Measurements from ENCODE around the gene NUS1.
"Not testable (repeated sequence)": the region's sequence is repeated elsewhere in the genome, so short reads cannot be mapped to it uniquely, and the experiment has no call there.

NUS1 gene

GRCh38 chr6:117681162-117681741 is 6.0 kb downstream of the NUS1 start:
- DNase-seq (ENCODE audit: insufficient read length, low spot score): no peak
- no peak for FAIRE-seq
- no peak for TF ChIP-seq POLR2A (IDR thresholded peaks at IDR 0.05; ENCODE audit: low read depth, low read length)

GRCh38 chr6:117684749-117685148 is 9.5 kb downstream of the NUS1 start:
- no peak for TF ChIP-seq POLR2A (IDR thresholded peaks at IDR 0.05; ENCODE audit: low read depth, low read length)
- DNase-seq (ENCODE audit: insufficient read length, low spot score) (no peak), FAIRE-seq (no peak)

GRCh38 chr6:117685359-117685758 is 10.1 kb downstream of the NUS1 start:
- TF ChIP-seq POLR2A (IDR thresholded peaks at IDR 0.05; ENCODE audit: low read depth, low read length): no peak
- DNase-seq (ENCODE audit: insufficient read length, low spot score) (no peak), FAIRE-seq (no peak)

DNA sequence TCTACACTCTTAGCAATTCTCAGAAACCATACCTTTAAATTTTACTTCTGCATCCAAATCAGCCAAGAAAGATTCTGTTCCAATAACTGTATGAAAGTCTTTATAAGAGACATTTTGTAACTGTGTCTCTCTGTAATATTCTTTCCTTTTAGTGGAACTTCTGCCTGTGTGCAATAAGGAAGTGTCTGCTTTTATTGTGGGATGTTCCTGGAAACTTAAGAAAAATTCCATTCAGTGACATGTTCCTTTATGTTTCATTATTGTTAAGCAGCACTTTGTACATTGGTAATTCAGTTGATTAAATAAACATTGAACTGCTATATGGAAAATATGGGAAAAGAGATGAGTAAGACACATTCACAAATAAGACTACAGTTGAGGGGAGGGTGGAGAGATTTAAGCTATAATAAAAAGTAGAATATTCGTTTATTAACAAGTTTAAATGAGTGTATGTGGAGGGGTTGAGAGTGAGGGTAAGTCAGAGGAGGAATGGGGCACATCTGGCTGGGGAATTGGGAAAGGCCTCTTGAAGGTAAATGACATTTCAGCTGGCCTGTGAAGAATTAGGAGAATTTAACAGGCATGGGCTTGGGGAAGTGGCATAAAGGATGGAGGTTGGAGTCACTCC is 11.9 kb downstream of the NUS1 start:
- no peak for TF ChIP-seq POLR2A (IDR thresholded peaks at IDR 0.05; ENCODE audit: low read depth, low read length)
- FAIRE-seq (no peak), DNase-seq (ENCODE audit: insufficient read length, low spot score) (no peak)

DNA sequence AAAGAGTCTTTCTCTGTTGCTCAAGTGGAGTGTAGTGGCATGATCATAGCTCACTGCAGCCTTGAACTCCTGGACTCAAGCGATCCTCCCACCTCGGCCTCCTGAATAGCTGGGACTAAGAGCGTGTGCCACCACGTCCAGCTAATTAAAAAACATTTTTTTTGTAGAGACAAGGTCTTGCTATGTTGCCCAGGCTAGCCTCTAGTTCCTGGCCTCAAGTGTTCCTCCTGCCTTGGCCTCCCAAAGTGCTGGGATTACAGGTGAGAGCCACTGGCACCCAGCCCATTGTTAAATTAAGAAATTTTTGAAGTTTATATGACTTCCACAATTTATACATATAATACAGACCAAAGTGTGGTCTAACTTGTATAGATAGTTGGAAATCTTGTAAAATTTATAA is 14.3 kb downstream of the NUS1 start:
- FAIRE-seq; DNase-seq (ENCODE audit: insufficient read length, low spot score): not testable (repeated sequence)

- DNase-seq (ENCODE audit: insufficient read length, low spot score) (no peak), FAIRE-seq (no peak)
- no peak for TF ChIP-seq POLR2A (IDR thresholded peaks at IDR 0.05; ENCODE audit: low read depth, low read length)
These were observed 31.2 kb downstream of the NUS1 start for GRCh38 chr6:117706504-117706903.

DNA sequence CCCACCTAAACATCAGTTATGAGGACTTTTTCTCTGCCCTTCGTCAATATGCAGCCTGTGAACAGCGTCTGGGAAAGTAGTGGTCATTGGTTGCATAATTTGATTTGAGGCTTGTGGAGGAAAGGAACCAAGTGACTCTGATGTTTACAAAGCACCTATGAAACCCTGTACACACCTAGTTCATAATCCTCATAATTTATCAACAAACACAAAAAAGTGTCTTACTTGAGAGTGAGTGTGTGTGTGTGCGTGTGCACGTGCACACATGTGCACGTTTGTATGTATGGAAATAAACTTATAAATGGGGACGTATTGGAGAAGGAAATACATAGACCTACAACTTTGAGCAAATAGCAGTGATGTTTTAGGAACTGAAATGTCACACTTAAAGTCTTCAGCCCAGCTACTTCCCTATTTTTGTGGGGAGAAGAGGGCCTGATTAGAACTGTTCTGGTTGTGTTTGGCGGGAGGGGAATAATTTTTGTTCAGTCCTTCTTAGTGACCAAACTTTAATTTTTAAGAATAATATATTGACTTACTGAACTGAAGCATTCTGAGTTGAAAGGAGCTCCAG is 31.8 kb downstream of the NUS1 start:
- DNase-seq (ENCODE audit: insufficient read length, low spot score): not testable (repeated sequence)
- peak; percentile 58 for FAIRE-seq

- no peak for FAIRE-seq
- DNase-seq (ENCODE audit: insufficient read length, low spot score): no peak
- TF ChIP-seq POLR2A (IDR thresholded peaks at IDR 0.05; ENCODE audit: low read depth, low read length): no peak
These were observed 36.1 kb downstream of the NUS1 start for GRCh38 chr6:117711369-117711768.

- no peak for TF ChIP-seq POLR2A (IDR thresholded peaks at IDR 0.05; ENCODE audit: low read depth, low read length)
- no peak for DNase-seq (ENCODE audit: insufficient read length, low spot score)
- no peak for FAIRE-seq
These were observed 43.6 kb downstream of the NUS1 start for GRCh38 chr6:117718895-117719294.

DNA sequence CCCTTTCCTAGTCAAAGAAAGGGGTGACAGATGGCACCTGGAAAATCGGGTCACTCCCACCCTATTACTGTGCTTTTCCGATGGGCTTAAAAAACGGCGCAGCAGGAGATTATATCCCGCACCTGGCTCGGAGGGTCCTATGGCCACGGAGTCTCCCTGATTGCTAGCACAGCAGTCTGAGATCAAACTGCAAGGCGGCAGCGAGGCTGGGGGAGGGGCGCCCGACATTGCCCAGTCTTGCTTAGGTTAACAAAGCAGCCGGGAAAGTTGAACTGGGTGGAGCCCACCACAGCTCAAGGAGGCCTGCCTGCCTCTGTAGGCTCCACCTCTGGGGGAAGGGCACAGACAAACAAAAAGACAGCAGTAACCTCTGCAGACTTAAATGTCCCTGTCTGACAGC is 46.3 kb downstream of the NUS1 start:
- FAIRE-seq; DNase-seq (ENCODE audit: insufficient read length, low spot score): not testable (repeated sequence)

DNA sequence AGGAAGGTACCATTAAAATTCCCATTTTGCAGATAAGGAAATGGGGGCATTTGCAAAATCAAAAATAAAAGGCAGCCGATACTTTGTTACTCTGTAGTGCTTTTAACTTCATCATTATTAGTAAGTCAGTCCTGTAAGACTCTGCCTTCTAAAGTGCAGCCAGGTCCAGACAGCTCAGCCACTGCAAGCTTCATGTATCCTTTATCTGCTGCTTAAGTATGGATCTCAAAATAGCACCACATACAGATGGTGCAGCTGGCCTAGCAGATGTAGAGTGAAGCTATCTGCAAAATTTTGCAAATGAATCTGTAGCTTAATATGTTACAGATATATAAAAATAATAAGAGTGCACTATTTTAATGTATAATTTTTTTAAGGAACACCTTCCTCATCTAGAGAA is 53.4 kb downstream of the NUS1 start:
- no peak for DNase-seq (ENCODE audit: insufficient read length, low spot score)
- no peak for TF ChIP-seq POLR2A (IDR thresholded peaks at IDR 0.05; ENCODE audit: low read depth, low read length)
- no peak for FAIRE-seq

DNA sequence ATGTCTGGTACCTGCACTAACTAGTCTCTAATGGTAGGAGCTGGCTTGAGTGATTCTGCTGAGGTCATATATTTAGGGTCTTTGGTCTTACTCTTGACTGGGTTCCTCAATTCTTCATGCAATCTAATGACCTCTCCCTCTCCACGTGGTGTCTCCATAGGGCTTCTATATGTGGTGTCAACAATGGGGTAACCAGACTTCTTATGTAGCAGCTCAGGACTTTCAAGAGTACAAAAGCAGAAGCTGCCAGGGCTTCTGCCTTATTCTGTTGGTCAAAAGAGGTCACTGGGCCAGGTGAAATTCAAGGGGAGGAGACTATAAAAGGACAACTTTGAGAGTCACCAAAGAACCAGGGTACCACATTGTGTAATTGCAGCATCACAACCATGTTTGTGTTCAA is 54.3 kb downstream of the NUS1 start:
- TF ChIP-seq POLR2A (IDR thresholded peaks at IDR 0.05; ENCODE audit: low read depth, low read length): no peak
- no peak for FAIRE-seq
- DNase-seq (ENCODE audit: insufficient read length, low spot score): no peak

- no peak for FAIRE-seq
- no peak for DNase-seq (ENCODE audit: insufficient read length, low spot score)
- TF ChIP-seq POLR2A (IDR thresholded peaks at IDR 0.05; ENCODE audit: low read depth, low read length): no peak
These were observed 58.1 kb downstream of the NUS1 start for GRCh38 chr6:117733341-117733740.

- no peak for FAIRE-seq
- no peak for DNase-seq (ENCODE audit: insufficient read length, low spot score)
- no peak for TF ChIP-seq POLR2A (IDR thresholded peaks at IDR 0.05; ENCODE audit: low read depth, low read length)
These were observed 64.6 kb downstream of the NUS1 start for GRCh38 chr6:117739869-117740268.

DNA sequence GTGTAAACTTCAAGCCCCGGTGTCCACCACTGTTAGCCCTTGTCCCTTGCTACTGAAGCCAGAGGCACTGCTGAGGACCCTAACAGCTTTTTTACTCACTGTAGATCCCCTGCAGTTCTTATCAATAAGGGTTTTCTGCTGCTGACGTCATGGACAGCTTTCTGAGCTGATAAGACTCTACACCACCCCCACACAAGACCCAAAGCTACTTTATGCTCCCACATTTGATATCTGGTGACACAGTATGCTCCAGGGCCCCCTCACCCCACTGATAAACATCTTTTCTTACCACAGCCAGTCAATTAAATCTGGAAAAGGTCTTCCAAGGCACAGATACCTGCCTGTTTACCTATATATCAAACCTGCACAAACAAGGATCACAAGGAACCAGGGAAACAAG is 65.3 kb downstream of the NUS1 start:
- DNase-seq (ENCODE audit: insufficient read length, low spot score) (no peak), FAIRE-seq (no peak)
- TF ChIP-seq POLR2A (IDR thresholded peaks at IDR 0.05; ENCODE audit: low read depth, low read length): no peak

DNA sequence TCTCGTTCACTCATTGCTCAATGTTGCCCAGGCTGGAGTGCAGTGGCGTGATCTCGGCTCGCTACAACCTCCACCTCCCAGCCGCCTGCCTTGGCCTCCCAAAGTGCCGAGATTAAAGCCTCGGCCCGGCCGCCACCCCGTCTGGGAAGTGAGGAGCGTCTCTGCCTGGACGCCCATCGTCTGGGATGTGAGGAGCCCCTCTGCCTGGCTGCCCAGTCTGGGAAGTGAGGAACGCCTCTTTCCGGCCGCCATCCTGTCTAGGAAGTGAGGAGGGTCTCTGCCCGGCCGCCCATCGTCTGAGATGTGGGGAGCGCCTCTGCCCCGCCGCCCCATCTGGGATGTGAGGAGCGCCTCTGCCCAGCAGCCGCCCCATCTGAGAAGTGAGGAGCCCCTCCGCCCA is 75.4 kb downstream of the NUS1 start:
- not testable (repeated sequence) for FAIRE-seq; DNase-seq (ENCODE audit: insufficient read length, low spot score)
